Stimulated activated CD4-positive, alpha-beta T cell treated with anti-CD3 and anti-CD28 coated beads, Interleukin-4, amount 100 ng/mL, for 1 hour (primary cell): Measurements from ENCODE around the gene CYP4X1.
"Not testable (repeated sequence)": the region's sequence is repeated elsewhere in the genome, so short reads cannot be mapped to it uniquely, and the experiment has no call there.

Experiments
- DNase-seq: peaks from one replicate; pipeline ENCODE4 v3.0.0-alpha.2; 2020

CYP4X1 gene, protein sequence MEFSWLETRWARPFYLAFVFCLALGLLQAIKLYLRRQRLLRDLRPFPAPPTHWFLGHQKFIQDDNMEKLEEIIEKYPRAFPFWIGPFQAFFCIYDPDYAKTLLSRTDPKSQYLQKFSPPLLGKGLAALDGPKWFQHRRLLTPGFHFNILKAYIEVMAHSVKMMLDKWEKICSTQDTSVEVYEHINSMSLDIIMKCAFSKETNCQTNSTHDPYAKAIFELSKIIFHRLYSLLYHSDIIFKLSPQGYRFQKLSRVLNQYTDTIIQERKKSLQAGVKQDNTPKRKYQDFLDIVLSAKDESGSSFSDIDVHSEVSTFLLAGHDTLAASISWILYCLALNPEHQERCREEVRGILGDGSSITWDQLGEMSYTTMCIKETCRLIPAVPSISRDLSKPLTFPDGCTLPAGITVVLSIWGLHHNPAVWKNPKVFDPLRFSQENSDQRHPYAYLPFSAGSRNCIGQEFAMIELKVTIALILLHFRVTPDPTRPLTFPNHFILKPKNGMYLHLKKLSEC

DNA sequence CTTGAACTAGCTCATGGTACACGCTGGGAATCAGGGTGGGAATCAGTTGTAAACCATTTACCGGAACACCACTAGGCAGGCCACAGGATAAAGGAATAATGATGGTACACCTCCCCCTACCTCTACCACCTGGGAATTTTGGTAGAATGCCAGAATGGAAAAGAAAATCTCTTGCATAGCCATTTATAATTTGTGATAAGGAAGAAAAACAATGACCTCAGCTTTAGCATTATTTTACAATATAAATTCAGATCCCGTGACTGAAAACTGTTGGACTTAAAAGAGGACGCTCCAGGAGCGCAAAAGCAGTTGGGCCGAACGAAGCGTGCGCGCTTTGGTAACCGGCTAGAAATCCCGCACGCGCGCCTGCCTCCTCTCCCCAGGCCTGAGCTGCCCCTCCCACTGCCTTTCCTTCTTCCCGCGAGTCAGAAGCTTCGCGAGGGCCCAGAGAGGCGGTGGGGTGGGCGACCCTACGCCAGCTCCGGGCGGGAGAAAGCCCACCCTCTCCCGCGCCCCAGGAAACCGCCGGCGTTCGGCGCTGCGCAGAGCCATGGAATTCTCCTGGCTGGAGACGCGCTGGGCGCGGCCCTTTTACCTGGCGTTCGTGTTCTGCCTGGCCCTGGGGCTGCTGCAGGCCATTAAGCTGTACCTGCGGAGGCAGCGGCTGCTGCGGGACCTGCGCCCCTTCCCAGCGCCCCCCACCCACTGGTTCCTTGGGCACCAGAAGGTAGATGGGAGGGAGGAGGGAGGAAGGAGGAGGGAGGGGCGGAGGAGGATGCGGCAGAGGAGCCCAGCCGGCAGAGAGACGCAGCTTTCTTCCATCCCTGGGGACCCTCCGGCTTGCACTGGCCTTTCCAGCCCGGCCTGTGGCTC is at the start of gene CYP4X1:
Gene CYP4X1, plus strand, starts transcription at position 402 of the 873 bp plus-strand sequence. Its CDS starts 149 bp downstream, at position 551.
- DNase-seq: no peak

DNA sequence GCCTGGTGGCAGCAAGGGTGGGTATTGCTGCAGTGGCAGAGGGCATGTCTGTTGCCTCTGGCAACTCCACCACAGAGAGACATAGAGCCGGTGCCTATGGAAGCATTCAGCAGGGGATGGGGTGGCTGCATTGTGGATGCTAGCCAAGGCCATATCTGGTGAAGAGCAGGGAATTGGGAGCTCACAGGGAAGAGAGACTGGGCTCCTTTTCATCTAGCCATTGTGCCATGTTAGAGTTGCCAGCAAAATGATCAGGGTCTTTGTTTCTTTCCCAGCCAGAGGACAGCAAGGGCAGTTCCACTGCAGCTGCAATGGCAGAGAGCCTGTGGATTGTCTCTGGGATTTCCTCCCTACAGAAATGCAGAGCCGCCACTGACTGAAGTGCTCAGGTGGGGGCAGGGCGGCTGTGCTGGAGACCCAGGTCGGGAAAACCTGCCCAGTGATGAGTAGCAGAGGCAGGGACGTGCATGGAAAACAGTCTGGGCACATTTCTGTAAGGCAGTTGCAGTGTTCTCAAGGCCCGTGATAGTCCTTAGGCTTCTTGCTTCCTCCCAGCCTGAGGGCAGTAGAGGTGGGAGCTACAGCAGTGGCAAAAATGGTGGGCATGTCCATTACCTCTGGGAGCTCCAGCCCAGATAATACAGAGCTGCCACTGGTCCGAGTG is 40.2 kb upstream of the CYP4X1 start:
- DNase-seq: no peak

GRCh38 chr1:46983830-46984586 is 39.5 kb upstream of the CYP4X1 start:
- DNase-seq: no peak

GRCh38 chr1:46990541-46990940 is 32.9 kb upstream of the CYP4X1 start:
- DNase-seq: not testable (repeated sequence)

DNA sequence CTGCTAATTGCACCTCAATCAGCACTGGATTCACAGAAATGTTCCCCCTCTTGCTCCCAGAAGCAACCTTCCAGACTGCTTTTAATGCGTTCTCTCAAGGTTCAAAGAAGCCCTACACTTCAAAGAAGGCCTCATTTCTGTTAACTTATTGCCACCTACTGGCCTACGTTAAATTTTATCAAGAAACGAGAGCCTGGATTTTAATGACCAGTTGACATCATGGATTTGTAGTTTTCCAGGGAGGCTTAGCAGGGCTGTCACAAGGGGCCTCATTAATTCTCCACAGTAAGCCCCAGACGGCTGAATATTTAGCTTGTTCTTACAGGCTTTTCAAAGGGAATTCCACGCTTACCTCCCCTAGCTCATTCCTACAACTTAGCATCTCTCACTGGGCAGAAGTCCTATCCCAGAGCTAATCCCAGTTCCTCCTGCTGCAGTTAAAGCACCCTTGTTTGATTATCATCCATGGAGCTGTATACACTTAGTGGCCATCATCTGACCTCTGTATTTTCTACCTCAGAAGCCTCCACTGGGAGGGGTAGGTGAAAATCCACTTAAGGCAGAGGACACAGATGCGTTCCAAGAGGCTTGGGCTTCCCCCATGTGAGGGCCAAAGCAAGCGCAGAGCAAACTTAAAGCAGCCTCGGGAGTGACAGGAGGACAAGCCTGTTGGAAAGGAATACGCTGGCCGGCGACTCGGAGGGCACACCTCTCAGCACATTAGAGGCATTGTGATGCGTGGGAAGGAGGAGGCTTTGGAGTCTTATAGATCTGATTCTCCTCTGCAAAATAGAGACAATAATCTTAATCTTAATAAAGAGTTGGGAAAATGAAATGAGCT is 32.2 kb upstream of the CYP4X1 start:
- no peak for DNase-seq

DNA sequence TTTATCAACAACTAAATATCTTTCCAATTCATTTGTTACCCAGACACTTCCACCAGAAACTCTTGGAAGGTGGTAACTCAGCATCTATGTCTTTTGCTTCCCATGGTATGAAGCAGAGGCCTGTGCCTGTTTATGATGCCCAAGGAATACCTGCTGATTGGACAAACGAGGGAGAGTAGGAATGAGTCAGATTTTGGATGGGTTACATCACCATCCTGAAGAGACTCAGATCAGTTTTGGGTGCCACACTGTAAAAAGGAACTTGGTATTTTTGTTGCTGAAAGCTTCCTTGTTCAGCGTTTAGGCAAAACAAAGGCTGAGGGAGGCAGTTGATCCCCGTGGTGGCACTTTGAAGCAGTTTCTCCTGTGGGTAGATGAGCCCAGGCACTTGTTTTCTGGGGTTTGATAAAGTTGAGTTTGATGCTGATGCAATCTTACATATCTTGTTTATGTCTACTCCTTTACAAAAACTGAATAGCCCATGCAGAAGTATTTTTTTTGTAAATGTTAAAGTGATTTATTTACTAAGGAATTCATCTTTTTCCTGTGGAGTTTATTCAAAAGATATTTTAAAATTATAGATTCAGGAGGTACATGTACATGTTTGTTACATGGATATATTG is 26.7 kb upstream of the CYP4X1 start:
- DNase-seq: no peak

- no peak for DNase-seq
These were observed 21.3 kb upstream of the CYP4X1 start for GRCh38 chr1:47002211-47002610.

DNA sequence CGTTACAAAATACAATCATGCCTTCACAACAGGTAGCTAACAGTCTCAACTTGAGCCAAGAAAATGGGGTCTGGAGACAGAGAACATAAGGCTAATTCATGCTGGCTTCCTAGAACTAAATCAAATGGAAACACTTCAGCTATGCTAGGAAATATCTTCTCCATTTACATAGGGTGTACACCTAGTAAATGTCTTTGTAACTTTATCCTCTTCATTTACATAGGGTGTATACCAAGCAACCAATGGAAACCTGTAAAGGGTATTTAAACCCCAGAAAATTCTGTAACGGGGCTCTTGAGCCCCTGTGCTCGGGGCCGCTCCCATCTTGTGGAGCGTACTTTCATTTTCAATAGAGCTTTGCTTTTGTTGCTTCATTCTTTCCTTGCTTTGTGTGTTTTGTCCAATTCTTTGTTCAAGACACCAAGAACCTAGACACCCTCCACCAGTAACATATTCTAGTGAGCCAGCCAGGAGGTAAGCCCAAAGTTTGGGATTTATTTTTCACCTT is 19.5 kb upstream of the CYP4X1 start:
- no peak for DNase-seq

GRCh38 chr1:47006437-47006836 is 17.0 kb upstream of the CYP4X1 start:
- DNase-seq: not testable (repeated sequence)

DNA sequence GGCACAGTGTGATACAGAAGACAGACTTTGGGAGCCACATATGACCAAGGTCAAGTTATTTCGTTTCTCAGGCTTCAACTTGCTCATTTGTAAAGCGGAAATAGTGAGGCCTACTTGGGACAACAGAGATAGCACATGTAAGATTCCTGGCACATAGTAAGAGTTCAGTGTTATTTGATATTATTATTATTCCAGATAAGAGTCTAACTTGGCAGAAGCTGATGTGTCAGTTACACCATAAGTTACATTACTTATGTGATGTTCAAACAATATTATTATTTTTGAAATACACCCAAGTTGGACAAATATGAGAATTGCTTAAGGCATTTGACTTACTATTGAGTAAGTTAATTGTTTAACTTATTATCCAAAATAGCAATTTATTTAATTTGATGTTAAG is 10.2 kb upstream of the CYP4X1 start:
- no peak for DNase-seq

- DNase-seq: no peak
These were observed 2.4 kb upstream of the CYP4X1 start for GRCh38 chr1:47021070-47021469.

GRCh38 chr1:47024141-47024801 is 802 bp downstream of the CYP4X1 start:
- no peak for DNase-seq

GRCh38 chr1:47030170-47030805 is 6.8 kb downstream of the CYP4X1 start:
- no peak for DNase-seq

GRCh38 chr1:47031059-47031458 is 7.6 kb downstream of the CYP4X1 start:
- DNase-seq: no peak

DNA sequence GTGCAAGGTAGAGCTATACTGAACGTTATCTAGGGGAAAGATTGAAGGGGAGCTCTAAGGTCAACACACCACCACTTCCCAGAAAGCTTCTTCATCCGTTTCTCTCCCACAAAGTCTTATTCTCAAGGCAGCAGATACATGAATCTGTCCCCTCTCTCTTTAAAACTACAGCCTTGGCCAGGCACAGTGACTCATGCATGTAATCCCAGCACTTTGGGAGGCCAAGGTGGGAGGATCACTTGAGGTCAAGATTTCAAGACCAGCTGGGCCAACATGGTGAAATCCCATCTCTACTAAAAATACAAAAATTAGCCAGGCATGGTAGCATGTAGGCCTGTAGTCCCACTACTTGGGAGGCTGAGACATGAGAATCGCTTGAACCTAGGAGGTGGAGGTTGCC is 8.1 kb downstream of the CYP4X1 start:
- no peak for DNase-seq

DNA sequence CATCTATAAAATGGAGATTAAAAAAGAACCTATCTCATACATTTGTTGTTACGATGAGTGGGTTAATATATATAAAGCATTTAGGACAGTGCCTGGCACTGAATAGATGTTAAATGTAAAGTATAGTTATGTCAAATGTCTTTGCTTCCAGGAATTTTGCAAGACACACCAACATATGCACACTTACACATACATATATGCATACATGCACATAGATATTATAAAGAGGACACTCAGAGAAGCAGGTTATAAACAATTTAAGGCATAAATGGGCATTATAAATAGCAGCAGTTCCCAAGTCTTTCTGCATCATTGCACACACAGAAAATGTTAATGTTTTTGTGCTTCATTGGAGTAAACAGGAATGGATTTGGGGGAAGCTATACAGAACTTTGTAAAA is 13.3 kb downstream of the CYP4X1 start:
- DNase-seq: no peak

DNA sequence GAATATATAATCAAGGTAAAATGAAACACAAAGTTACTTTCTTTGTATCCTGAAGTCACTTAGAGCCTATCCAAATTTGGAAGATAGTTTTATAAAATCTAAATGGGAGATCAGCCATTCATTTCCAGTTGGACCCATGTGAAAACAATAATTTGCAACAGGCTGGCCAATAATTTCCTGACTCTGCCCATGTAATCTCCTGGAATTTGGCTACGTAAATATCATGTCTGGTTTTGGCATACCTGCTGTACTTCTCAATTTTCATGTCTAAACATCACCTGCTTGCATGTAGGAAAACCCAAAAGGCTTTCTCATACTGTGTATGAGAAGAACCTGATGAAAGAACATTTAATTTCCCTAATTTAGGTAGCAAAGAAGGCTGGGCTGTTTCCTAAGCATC is 35.9 kb downstream of the CYP4X1 start:
- DNase-seq: no peak

- no peak for DNase-seq
These were observed 43.7 kb downstream of the CYP4X1 start, which contains the start of gene CYP4Z1 for GRCh38 chr1:47067097-47067594. Gene CYP4Z1, plus strand, starts transcription at chr1:47067231. Its CDS starts 260 bp downstream, at chr1:47067491.

DNA sequence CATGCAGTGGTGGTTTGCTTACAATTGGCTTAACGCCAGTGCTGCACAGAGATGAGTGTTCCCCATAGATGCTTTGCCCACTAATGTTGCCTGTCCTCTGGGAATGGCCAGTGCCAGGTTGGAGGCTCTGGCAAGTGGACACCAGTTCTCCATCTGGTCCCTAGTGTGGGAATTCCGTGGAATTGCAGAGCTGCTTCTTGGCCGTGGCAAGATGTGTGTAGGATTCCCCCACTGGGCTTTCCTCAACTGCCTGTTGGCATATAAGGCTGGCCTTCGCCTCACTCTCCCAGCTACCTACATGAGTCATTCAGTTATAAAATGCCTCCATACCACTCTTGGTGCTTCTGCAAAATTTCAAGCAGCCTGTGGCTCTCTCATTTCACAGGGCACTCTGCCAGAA is 45.6 kb downstream of the CYP4X1 start:
- not testable (repeated sequence) for DNase-seq
